ENCODE results near the gene TKTL2. TPM values are rescaled to one million over a fixed set of nuclear protein-coding genes. Genes with fewer than 3 reads are reported as not detected.
A peak's percentile ranks its signal among the peaks of the same experiment; 100 is the strongest.

The TKTL2 gene
- total and polyA plus RNA-seq, 10 of the 15 experiments (the other 5 are each of a cell fraction or from before 2014, with no cell fraction given): 0.03 to 0.04 (median 0.03) TPM; not detected in 7

GRCh38 chr4:163492951-163493504 is 19.5 kb upstream of the TKTL2 start:
- ATAC-seq: no peak
- CTCF ChIA-PET: interaction anchor here (0.6 to 3.2 kb wide), 10 partner anchors 8 to 903 kb away, joined by 3 to 41 read pairs (median 5); no protein-coding TSS in a partner anchor
- SMC1A ChIA-PET (ENCODE audit: uncharacterized antibody, unreplicated experiment): interaction anchor here (0.9 to 3.4 kb wide), 8 partner anchors 8 to 252 kb away, joined by 3 to 33 read pairs (median 6); no protein-coding TSS in a partner anchor
- Histone ChIP-seq H3K4me1 (ENCODE audit: control insufficient read depth, insufficient read depth, low read length) (peaks cover 5% of the 10 kb centered on the region; the same call in 1 of the 2 replicates), H3K9me3 (replicated peaks; ENCODE audit: control insufficient read depth, insufficient read depth, low read length) (no peaks in the 10 kb centered on the region), H3K27ac (ENCODE audit: control insufficient read depth, insufficient read depth) (peak overlapping the region; percentile 97; the same call in 1 of the 2 replicates), H3K27me3 (replicated peaks in 1 of 2; ENCODE audit: control insufficient read depth in 2 of 2, insufficient read depth in 2 of 2, low read length in 1 of 2) (no peaks in the 10 kb centered on the region), H3K4me2 (ENCODE audit: control insufficient read depth, insufficient read depth) (peak overlapping the region; percentile 9), H3K9ac (ENCODE audit: control insufficient read depth, insufficient read depth, low read length) (peak overlapping the region; percentile 30; the same call in 1 of the 2 replicates), H4K20me1 (ENCODE audit: control insufficient read depth, insufficient read depth) (no peaks in the 10 kb centered on the region), H3K36me3 (ENCODE audit: control insufficient read depth in 2 of 2, insufficient read depth in 2 of 2, low read length in 1 of 2) (0 out of 4 replicates have a peak, but pooled peaks cover 0 to 5% of the 10 kb centered on the region in 2 experiments), H2AFZ (ENCODE audit: control insufficient read depth, low read depth, low read length) (no peak overlapping the region), H3K4me3 (peak overlapping the region; percentile 85; the same call in 1 of the 2 replicates), H3K79me2 (ENCODE audit: control insufficient read depth, insufficient read depth, low read length) (peaks cover 39% of the 10 kb centered on the region)
- in situ Hi-C loops (cut with MboI) (loop anchor here (10.0 kb wide), 1 partner anchor 328 kb away; the partner anchor contains the start of gene NAF1), intact Hi-C loops (cut with micrococcal nuclease; ENCODE audit: unreplicated experiment) (loop anchor here (5.0 to 10.0 kb wide), 4 partner anchors 99 to 1402 kb away; no protein-coding TSS in a partner anchor)
- POLR2A ChIA-PET: interaction anchor here (1.0 to 1.6 kb wide), 3 partner anchors 9 to 1446 kb away, joined by 3 to 5 read pairs (median 3); no protein-coding TSS in a partner anchor
- RAD21 ChIA-PET (ENCODE audit: unreplicated experiment): interaction anchor here (0.7 to 2.5 kb wide), 4 partner anchors 9 to 171 kb away, joined by 3 to 19 read pairs (median 4); no protein-coding TSS in a partner anchor
- no TSS peak for BruUV-seq (replicated peaks)
- 92% methylated on average over 6 of the region's 6 CpGs for WGBS (ENCODE audit: insufficient coverage, insufficient replicate concordance, low lambda C conversion rate, missing lambda C conversion rate)
- DNase-seq (ENCODE audit: low read depth, low spot score): no peak
- no peak for FAIRE-seq
- TF ChIP-seq PBX3 (IDR thresholded peaks at IDR 0.05; ENCODE audit: insufficient replicate concordance, low read depth, low read length): no peak
- TF ChIP-seq SMAD1 (IDR thresholded peaks at IDR 0.05; ENCODE audit: low read depth, partially characterized antibody): no peak
- no peak for TF ChIP-seq CEBPZ (IDR thresholded peaks at IDR 0.05; ENCODE audit: low read depth, low read length)
- TF ChIP-seq BCL11A (IDR thresholded peaks at IDR 0.05; ENCODE audit: low read depth, low read length): no peak
- no peak for TF ChIP-seq SUPT20H (IDR thresholded peaks at IDR 0.05; ENCODE audit: borderline replicate concordance, control insufficient read depth, low read depth, low read length)
- TF ChIP-seq POLR2AphosphoS5 (IDR thresholded peaks at IDR 0.05; ENCODE audit: low read length): peak; percentile 24; the same call in 1 of the 2 replicates
- TF ChIP-seq ZNF592 (IDR thresholded peaks at IDR 0.05): no peak
- no peak for TF ChIP-seq POLR2AphosphoS2 (IDR thresholded peaks at IDR 0.05; ENCODE audit: low read depth, low read length)
- TF ChIP-seq GABPA (IDR thresholded peaks at IDR 0.05; ENCODE audit: low read depth): no peak
- 0 out of 2 replicates have a peak, but pooled peaks have one; percentile 22 for TF ChIP-seq MXI1 (IDR thresholded peaks at IDR 0.05; ENCODE audit: low read depth, low read length)
- TF ChIP-seq ESRRA (IDR thresholded peaks at IDR 0.05; ENCODE audit: low read length): no peak
- no peak for TF ChIP-seq CREB1 (IDR thresholded peaks at IDR 0.05; ENCODE audit: low read depth)
- no peak for TF ChIP-seq POLR2A (IDR thresholded peaks at IDR 0.05; ENCODE audit: low read depth, low read length)
- TF ChIP-seq BMI1 (IDR thresholded peaks at IDR 0.05; ENCODE audit: borderline replicate concordance): no peak
